GM21619 (cell line): ENCODE results near the gene UVRAG.
"Not testable (repeated sequence)": the region's sequence is repeated elsewhere in the genome, so short reads cannot be mapped to it uniquely, and the experiment has no call there.

ENCODE experiments used
- ATAC-seq: cut with Tn5 transposase; IDR thresholded peaks from one replicate; pipeline ENCODE4 v1.9.1; 2021; ENCODE audit not compliant: unreplicated experiment

Gene UVRAG

GRCh38 chr11:75836417-75836816, 21.4 kb downstream of the UVRAG start:
- ATAC-seq = no peak

- no peak for ATAC-seq
Measured at GRCh38 chr11:75839851-75840250, 24.8 kb downstream of the UVRAG start.

GRCh38 chr11:75840522-75840921, 25.5 kb downstream of the UVRAG start:
- ATAC-seq = no peak

GRCh38 chr11:75841739-75842138, 26.7 kb downstream of the UVRAG start:
- no peak for ATAC-seq

- ATAC-seq = no peak
Measured at GRCh38 chr11:75845324-75845723, 30.3 kb downstream of the UVRAG start.

- no peak for ATAC-seq
Measured at GRCh38 chr11:75849894-75850293, 34.9 kb downstream of the UVRAG start.

- ATAC-seq = no peak
Measured at GRCh38 chr11:75850787-75851186, 35.8 kb downstream of the UVRAG start.

GRCh38 chr11:75851203-75851602, 36.2 kb downstream of the UVRAG start:
- ATAC-seq = no peak

GRCh38 chr11:75852406-75853017, 37.5 kb downstream of the UVRAG start:
- no peak for ATAC-seq

- not testable (repeated sequence) for ATAC-seq
Measured at GRCh38 chr11:75853563-75853962, 38.6 kb downstream of the UVRAG start.

- no peak for ATAC-seq
Measured at GRCh38 chr11:75853971-75854370, 39.0 kb downstream of the UVRAG start.

- no peak for ATAC-seq
Measured at GRCh38 chr11:75855206-75855605, 40.2 kb downstream of the UVRAG start.

GRCh38 chr11:75856912-75857311, 41.9 kb downstream of the UVRAG start:
- no peak for ATAC-seq

- ATAC-seq = no peak
Measured at GRCh38 chr11:75858042-75858441, 43.0 kb downstream of the UVRAG start.

GRCh38 chr11:75858613-75859012, 43.6 kb downstream of the UVRAG start:
- no peak for ATAC-seq

- ATAC-seq = no peak
Measured at GRCh38 chr11:75859614-75860013, 44.6 kb downstream of the UVRAG start.

- ATAC-seq = no peak
Measured at GRCh38 chr11:75862437-75862836, 47.4 kb downstream of the UVRAG start.

GRCh38 chr11:75867778-75868374, 52.9 kb downstream of the UVRAG start:
- no peak for ATAC-seq

GRCh38 chr11:75868990-75869389, 54.0 kb downstream of the UVRAG start:
- no peak for ATAC-seq

- no peak for ATAC-seq
Measured at GRCh38 chr11:75869661-75870455, 54.8 kb downstream of the UVRAG start.

GRCh38 chr11:75872887-75873416, 57.9 kb downstream of the UVRAG start:
- ATAC-seq = peak; percentile 35
